NCI-H748 treated with DMSO at 0.1 percent for 48 hours (cell line): ENCODE results near the gene TM9SF3.

Source experiments
- DNase-seq: peaks from one replicate; lab custom pipeline; 2025; lab: John Stamatoyannopoulos, UW

The TM9SF3 gene

GRCh38 chr10:96586419-96587263 lies at the start of gene TM9SF3:
Gene TM9SF3, minus strand, starts transcription at chr10:96587012. Its CDS starts 177 bp downstream, at chr10:96586835.
- peak; percentile 38 for DNase-seq

DNA sequence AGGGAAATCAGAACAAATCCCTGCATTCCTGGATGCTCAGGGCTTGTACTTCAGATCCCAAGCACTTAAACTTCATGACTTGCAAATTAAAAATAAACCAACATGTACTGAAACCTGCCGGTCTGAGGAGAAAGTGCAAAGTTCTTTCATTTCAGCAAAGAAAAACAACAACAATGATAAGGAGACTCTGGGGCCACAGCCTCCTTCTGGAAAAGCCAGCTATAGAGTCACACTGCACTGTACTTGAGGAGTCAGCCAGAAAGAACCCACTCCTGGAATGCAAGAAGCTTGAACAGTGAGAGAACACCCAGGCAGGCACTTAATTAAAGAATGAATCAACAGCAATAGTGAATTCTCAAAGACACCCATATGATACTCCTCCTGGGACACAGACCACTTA lies 49.7 kb upstream of the TM9SF3 start:
- no peak for DNase-seq

- DNase-seq: peak; percentile 29
Measured at GRCh38 chr10:96632974-96633710, 46.3 kb upstream of the TM9SF3 start.

DNA sequence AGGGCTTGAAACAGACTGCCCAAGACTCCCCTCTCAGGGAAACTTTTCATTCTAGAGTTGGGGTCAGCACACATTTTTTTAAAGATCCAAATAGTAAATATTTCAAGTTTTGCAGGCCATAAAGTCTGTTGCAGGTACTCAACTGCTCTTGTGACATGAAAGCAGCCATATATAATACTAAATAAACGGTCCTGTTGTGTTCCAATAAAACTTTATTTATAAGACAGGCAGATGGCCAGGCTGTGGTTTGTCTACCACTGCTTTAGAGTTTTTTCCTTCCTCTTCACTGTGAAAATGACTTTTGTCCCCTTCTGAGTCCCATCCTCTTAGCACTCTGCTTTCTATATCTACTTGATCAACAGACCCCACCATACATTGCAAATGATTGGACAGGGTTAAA lies 40.5 kb upstream of the TM9SF3 start:
- no peak for DNase-seq

DNA sequence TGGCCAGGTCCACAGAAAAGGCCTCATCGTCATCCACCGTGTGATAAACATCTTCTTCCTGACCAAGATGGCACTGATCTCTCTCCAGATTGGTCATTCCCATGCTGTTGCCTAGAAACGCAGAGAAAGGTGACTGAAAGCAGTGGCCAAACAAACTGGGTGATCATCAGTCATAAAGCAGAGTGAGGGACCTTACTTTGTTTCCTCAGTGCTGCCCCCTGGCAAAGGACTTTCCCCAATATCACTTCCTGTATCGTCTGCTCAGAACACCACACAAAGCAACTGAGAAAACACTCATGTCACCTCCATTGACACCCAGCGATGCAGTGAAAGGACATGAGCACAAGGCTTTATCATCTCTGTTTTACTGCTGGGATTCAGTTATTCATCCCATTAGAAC lies 40.0 kb upstream of the TM9SF3 start:
- DNase-seq: peak; percentile 12

- no peak for DNase-seq
Measured at GRCh38 chr10:96625173-96625572, 38.4 kb upstream of the TM9SF3 start.

- no peak for DNase-seq
Measured at GRCh38 chr10:96622013-96622787, 35.4 kb upstream of the TM9SF3 start.

DNA sequence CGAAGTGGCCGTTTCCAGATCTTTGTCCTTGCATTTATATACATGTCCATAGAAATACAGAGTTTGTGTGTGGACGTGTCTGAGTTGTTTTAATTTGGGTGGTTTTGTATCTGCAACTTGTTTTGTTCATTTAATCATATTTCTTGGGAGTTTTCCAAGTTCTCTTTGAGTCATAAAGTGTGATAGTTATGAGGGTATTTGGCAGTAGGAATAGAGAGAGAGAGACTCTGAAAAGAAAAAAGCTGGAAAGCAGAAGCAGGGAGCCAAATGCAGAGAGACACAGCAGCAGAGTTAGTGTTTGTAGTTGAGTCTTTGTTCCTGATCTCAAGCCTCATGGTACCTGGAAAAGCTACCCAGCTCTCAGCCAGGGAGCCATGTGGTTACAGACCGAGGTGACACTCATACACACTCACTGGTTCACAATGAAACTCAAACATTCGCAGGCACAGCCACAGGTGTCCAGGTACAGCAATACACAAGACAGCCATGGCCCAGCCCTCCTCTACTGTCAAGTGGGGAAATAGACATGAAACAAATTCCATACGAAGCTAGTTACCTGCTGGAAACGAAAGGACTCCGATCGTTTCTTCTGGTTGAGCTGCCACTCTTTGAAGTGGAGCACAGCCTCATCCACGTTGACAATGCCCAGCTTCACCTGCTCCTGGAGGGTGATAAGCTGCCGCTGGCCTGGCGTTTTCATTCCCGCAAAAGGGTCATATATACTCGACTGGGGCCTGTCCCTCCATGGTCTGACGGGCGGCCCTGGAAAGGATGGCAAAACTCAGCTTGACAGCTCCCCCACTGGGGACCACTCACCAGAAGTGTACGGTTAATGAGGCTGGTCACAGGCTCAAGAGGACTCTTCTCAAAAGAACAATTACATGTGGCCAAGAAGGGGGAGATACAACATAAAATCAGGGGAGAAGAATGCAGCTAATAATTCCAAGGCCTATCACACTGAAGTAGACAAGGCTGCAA lies 33.3 kb upstream of the TM9SF3 start:
- no peak for DNase-seq

DNA sequence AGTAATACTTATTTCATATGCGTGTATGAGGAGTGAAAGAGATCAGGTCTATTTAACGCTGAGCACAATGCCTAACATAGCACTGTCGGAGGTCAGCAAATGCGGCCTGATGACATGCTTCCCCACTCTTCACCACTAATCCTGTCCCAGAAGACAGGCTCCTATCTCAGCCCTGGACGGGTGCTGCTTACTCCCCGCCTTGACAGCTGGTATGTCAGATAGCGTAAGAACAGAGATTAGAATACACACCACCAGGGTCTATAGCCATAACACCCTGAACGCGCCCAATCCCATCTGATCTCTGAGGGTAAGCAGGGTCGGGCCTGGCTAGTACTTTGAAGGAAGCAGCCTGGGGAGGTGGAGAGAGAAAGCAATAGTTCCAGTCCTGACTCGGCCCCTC lies 32.3 kb upstream of the TM9SF3 start:
- no peak for DNase-seq

DNA sequence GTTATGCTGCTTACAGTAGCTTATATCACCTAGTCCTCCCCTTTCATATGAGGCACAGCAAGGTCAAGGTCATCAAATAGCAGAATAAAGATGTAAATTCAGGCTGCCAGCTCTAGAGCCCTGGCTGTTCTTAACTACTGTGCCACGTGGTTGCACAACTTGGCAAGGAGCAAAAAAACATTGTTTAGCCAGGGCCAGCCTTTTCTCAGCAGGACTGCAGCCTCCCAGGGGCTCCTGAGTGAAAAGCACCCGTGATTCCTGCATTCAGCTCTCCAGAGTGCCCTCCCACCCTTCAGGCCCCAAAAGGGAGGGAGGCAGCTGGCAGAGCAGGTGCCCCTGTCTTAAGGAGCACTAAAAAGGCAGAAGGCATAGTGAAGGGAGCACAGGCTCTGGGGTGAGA lies 31.8 kb upstream of the TM9SF3 start:
- DNase-seq: no peak

- no peak for DNase-seq
Measured at GRCh38 chr10:96616961-96617360, 30.1 kb upstream of the TM9SF3 start.

DNA sequence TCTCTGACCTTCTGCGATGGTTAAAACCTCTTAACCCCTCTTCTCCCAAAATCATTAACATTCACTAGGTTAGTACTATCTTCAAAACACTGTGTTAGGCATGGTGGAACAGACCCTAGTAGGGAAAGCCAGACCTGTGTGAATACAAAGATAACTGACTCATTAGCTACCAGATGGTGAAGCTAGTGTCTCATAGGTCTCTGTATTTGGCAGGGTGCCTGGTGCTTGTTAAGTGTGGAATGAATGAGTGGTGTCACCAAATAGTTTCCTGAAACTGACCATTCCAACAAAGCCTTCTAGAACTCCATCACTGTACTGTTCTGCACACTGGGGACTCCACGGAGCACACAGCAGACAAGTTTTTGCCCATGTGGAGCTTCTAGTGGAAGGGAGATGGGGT lies 27.7 kb upstream of the TM9SF3 start:
- DNase-seq: no peak

DNA sequence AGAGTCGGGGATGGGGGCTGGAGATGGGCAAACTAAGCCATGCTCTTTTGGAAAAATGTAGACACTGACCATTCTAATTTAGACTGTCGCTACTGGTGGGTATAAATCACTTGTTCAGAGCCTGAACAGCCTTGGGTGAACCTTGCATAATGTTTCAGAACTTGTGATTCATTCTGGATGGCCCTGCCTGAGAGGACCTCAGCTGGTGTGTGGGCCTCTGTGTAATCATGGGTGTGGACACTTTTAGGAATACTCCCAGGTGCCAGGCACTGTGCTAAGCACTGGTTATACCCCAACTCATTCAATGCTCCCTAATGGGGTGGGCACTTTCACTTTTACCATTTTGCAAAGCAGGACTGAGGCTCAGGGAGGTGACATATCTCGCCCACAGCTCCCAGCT lies 26.8 kb upstream of the TM9SF3 start:
- DNase-seq: no peak

GRCh38 chr10:96612055-96612830 lies 25.4 kb upstream of the TM9SF3 start:
- DNase-seq: peak; percentile 91

DNA sequence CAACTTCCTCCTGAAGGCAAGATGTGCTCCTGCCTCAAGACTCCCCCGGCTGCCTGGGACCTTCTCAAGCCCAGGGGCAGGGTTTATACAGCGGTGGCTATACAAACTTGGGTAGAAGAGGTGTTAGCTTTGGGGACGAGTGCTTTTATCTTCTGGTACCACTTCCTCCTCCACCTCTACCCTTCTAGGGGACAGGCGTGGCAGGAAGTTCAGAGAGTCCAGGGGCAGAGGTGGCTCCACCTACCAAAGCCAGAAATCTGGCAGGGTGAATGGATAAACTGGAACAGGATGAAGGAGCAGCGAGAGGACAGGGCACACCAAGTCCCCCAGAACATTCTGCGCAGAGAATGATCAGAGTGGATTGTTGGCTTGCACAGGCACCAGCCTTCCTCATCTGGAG lies 24.0 kb upstream of the TM9SF3 start:
- no peak for DNase-seq

GRCh38 chr10:96609510-96609909 lies 22.7 kb upstream of the TM9SF3 start:
- DNase-seq: no peak

- DNase-seq: no peak
Measured at GRCh38 chr10:96608805-96609204, 22.0 kb upstream of the TM9SF3 start.

DNA sequence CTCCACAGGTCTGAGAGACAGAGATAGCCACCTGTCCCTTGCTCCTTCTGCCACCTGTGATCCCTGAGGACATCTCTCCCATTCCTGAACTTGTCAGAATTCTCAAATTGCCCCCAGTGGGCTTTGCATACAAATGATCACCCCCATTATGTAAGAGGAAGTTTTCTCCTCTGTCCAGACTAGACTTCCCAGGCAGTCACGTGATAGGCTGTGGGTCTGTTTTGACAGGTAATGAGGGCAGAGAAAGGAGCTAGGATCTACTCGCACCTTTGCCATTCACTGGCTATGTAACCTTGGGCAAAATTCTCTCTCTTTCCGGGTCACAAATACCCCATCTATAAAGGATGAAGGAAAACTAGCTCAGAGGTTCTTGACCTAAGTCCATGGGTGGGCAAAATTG lies 21.4 kb upstream of the TM9SF3 start:
- DNase-seq: no peak

DNA sequence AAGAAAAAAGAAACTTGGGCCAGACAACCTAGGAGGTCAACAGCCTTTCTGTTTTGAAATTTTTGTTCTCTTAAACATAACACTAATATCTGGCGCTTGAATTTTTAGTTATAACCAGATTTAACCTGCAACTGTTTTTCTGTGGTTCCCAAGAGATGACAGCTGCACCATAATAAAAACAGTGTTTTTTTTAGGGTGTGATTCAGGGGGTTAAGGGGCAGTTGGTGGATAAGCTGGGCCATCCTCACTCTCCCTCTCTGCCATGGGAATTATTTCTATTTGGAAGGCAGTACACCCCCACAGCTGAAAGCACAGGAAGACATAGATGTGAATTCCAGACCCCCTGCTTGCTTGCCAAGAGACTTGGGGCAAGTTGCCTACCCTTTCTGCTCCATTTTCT lies 20.1 kb upstream of the TM9SF3 start:
- no peak for DNase-seq

DNA sequence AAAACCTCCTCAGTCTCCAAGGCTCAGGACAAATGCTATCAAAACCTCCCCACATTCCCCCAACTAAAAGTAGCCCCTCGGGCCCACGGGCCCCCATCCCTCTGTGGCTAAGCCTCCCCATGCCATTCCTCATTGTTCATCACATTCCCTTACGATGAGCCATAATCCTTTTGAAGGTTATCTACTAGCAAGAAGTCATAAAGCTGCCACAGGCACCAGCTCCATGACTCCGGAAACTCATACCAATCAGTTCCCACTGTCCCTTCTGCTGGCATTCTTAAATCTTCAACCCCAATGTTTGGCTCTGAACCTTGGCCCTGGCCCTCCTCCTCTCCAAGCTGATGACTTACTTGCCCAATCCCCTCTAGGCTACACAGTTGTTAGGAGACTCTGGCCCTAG lies 19.4 kb upstream of the TM9SF3 start:
- DNase-seq: no peak

GRCh38 chr10:96600337-96600736 lies 13.5 kb upstream of the TM9SF3 start:
- DNase-seq: no peak
